Upper lobe of left lung (tissue), 4 donors: Measurements from ENCODE around the gene BANF2.

Experiments
- EP300 ChIP-seq, 4 donors: sonication (generic); formaldehyde crosslinking; IDR thresholded peaks; one replicate each; pipeline ENCODE4 v1.5.1; 2017; ENCODE audit warnings: antibody characterized with exemption in 4 of 4, control low read depth in 2 of 4
- TF ChIP-seq, protein P1 (sequence below), 6 experiments: fragments of 450-650 bp in 4 of 6; fragments of 200-600 bp in 2 of 6; sonication (generic) in 2 of 6; IDR thresholded peaks; one replicate each; pipeline ENCODE4 v1.5.1; 2016 to 2019; ENCODE audit warnings: antibody characterized with exemption in 6 of 6

DNA sequence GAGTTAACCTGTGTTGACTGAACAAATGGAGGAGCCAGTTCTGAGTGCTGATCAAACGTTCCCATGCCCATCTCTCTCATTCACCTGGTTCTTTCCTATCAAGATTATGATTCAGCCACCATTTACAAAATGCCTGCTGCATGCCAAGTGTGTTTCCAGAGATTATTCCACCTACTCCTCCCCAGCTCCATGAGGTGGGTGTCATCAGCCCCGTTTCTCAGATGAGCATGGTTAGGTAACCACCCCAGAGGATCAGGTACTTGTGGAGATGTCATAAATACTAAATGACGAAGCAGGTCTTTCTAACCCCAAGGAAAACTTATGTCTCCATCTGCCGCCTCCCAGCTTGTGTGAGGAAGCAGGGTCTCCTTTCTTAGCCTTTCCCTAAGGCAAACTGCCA, 2.1 kb downstream of the BANF2 start:
- TF ChIP-seq, protein P1, sequence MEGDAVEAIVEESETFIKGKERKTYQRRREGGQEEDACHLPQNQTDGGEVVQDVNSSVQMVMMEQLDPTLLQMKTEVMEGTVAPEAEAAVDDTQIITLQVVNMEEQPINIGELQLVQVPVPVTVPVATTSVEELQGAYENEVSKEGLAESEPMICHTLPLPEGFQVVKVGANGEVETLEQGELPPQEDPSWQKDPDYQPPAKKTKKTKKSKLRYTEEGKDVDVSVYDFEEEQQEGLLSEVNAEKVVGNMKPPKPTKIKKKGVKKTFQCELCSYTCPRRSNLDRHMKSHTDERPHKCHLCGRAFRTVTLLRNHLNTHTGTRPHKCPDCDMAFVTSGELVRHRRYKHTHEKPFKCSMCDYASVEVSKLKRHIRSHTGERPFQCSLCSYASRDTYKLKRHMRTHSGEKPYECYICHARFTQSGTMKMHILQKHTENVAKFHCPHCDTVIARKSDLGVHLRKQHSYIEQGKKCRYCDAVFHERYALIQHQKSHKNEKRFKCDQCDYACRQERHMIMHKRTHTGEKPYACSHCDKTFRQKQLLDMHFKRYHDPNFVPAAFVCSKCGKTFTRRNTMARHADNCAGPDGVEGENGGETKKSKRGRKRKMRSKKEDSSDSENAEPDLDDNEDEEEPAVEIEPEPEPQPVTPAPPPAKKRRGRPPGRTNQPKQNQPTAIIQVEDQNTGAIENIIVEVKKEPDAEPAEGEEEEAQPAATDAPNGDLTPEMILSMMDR (IDR thresholded peaks at IDR 0.05), result no peak
- no peak for TF ChIP-seq EP300 (IDR thresholded peaks at IDR 0.05)
